HG03442 (cell line): ENCODE measurements around the gene ACAA1.
"Not testable (repeated sequence)": the region's sequence is repeated elsewhere in the genome, so short reads cannot be mapped to it uniquely, and the experiment has no call there.

Experiments
- ATAC-seq: cut with Tn5 transposase; IDR thresholded peaks from one replicate; pipeline ENCODE4 v1.9.1; 2021; ENCODE audit warnings: mild to moderate bottlenecking, moderate library complexity; ENCODE audit not compliant: unreplicated experiment

Gene ACAA1

DNA sequence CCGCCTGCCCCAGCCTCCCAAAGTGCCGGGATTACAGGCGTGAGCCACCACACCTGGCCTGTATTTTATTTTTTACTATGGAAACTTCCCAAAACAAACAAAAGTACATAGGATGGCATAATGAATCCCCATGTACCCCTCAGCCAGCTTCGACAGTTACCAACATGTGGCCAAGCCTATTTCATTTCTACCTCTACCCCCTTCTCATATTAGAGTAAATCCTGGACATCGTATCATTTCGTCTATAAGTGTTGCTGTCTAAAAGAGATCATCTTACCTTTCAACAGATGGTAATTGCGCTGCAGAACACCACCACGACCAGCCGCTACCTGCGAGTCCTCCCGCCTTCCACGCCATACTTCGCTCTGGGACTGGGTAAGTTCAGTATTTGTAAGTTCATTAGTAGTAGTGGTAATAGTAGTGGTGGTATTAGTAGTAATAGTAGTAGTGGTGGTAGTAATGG lies 53.0 kb downstream of the ACAA1 start:
- no peak for ATAC-seq

DNA sequence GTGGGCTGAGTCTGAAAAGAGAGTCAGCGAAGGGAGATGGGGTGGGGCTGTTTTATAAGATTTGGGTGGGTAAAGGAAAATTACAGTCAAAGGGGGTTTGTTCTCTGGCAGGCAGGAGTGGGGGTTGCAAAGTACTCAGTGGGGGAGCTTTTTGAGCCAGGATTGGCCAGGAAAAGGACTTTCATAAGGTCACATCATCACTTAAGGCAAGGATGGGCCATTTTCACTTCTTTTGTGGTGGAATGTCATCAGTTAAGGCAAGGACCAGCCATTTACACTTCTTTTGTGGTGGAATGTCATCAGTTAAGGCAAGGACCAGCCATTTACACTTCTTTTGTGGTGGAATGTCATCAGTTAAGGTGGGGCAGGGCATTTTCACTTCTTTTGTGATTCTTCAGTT lies 53.7 kb downstream of the ACAA1 start:
- not testable (repeated sequence) for ATAC-seq

DNA sequence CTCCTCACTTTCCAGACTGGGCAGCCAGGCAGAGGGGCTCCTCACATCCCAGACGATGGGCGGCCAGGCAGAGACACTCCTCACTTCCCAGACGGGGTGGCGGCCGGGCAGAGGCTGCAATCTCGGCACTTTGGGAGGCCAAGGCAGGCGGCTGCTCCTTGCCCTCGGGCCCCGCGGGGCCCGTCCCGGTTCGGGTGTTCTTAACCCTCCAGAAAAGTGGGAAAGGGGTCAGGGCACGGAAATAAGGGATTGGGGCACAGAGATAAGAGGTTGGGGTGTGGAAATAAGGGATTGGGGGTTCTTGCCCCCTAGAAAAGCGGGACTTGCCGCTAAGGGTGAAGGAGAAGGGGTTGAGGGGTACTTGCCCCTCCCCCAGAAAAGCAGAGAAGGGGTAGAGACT lies 54.6 kb downstream of the ACAA1 start:
- ATAC-seq, result not testable (repeated sequence)

DNA sequence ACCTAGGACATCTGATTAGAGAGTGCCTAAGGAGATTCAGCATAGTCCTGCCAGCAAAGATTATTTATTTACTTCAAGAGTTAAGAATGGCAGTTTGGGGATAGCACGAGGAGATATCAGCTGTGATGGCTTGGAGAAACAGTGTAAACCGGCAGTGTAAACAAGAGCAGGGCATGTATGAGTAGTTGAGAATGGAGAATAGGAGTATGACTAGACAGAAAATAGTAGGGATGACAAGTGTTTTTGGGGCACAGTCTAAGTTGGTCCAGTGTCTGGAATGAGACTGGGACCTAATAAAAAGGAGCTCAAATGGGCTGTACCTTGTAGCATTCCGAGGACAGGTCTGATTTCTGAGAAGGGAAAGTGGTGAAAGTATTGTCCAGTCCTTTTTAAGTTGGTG lies 59.9 kb downstream of the ACAA1 start:
- ATAC-seq, result not testable (repeated sequence)
